Ascending aorta (tissue), 2 donors: ENCODE data around the gene NBAS. TPM values are rescaled to one million over a fixed set of nuclear protein-coding genes. Genes with fewer than 3 reads are reported as not detected.

ENCODE experiments used
- DNase-seq, 2 donors: peaks; one replicate each; pipeline ENCODE4 v3.0.0-alpha.2; 2019; ENCODE audit warnings: low spot score in 2 of 2
- H3K27ac ChIP-seq, 2 donors: fragments of 200-600 bp; sonication (generic); one replicate each; pipeline ENCODE4 v1.5.1; 2016 to 2017; ENCODE audit warnings: mild to moderate bottlenecking in 1 of 2
- H3K27me3 ChIP-seq: fragments of 200-600 bp; sonication (generic); one replicate; pipeline ENCODE4 v1.5.1; 2017
- H3K36me3 ChIP-seq, 2 donors: fragments of 200-600 bp; sonication (generic); one replicate each; pipeline ENCODE4 v1.5.1; 2016
- H3K4me1 ChIP-seq, 2 donors: fragments of 200-600 bp; sonication (generic); one replicate each; pipeline ENCODE4 v1.5.1; 2016 to 2017; ENCODE audit warnings: mild to moderate bottlenecking in 1 of 2
- H3K4me3 ChIP-seq, 2 donors: fragments of 200-600 bp; sonication (generic); one replicate each; pipeline ENCODE4 v1.5.1; 2016 to 2017; ENCODE audit warnings: mild to moderate bottlenecking in 1 of 2
- H3K9me3 ChIP-seq, 2 donors: fragments of 200-600 bp; sonication (generic); one replicate each; pipeline ENCODE4 v1.5.1; 2016
- CTCF ChIP-seq, 3 experiments: fragments of 200-600 bp in 2 of 3; fragments of 450-650 bp in 1 of 3; sonication (generic) in 2 of 3; IDR thresholded peaks; one replicate each; pipeline ENCODE4 v1.5.1; 2016 to 2019; ENCODE audit warnings: antibody characterized with exemption in 3 of 3, mild to moderate bottlenecking in 1 of 3, moderate library complexity in 1 of 3
- intact Hi-C: fragments of 100-400 bp; cut with DNase I; formaldehyde crosslinking; loops from one replicate; pipeline ENCODE4 v1.15.1; 2023
- total RNA-seq: library from RNA; depleted of rRNA; stranded (reverse); fragments of >200 nt; gene quantifications from one replicate; pipeline ENCODE4 v1.1.0, GENCODE V29; 2016

The NBAS gene
- total RNA-seq, 1 donor from 2014 or later: 37.1 TPM

GRCh38 chr2:15584767-15585469 lies 23.8 kb upstream of the NBAS start:
- no peak overlapping the region for H3K27ac ChIP-seq
- no peak for TF ChIP-seq CTCF (IDR thresholded peaks at IDR 0.05)
- H3K36me3 ChIP-seq: no peaks in the 10 kb centered on the region
- H3K4me3 ChIP-seq: no peak overlapping the region
- H3K9me3 ChIP-seq: no peaks in the 10 kb centered on the region
- no peaks in the 10 kb centered on the region for H3K27me3 ChIP-seq
- intact Hi-C loops: no loop called here
- H3K4me1 ChIP-seq: no peaks in the 10 kb centered on the region
- no peak for DNase-seq

- no peak overlapping the region for H3K27ac ChIP-seq
- no peaks in the 10 kb centered on the region for H3K36me3 ChIP-seq
- H3K27me3 ChIP-seq: no peaks in the 10 kb centered on the region
- TF ChIP-seq CTCF (IDR thresholded peaks at IDR 0.05): no peak
- no peaks in the 10 kb centered on the region for H3K9me3 ChIP-seq
- DNase-seq: no peak
- no peak overlapping the region for H3K4me3 ChIP-seq
- intact Hi-C loops: no loop called here
- H3K4me1 ChIP-seq: no peaks in the 10 kb centered on the region
Measured at GRCh38 chr2:15584316-15584715, 23.2 kb upstream of the NBAS start.

GRCh38 chr2:15583826-15584225 lies 22.7 kb upstream of the NBAS start:
- no peak for TF ChIP-seq CTCF (IDR thresholded peaks at IDR 0.05)
- H3K36me3 ChIP-seq: no peaks in the 10 kb centered on the region

GRCh38 chr2:15582710-15583357 lies 21.7 kb upstream of the NBAS start:
- Histone ChIP-seq H3K9me3 (no peaks in the 10 kb centered on the region), H3K4me1 (no peaks in the 10 kb centered on the region), H3K27me3 (no peaks in the 10 kb centered on the region), H3K36me3 (no peaks in the 10 kb centered on the region), H3K27ac (no peak overlapping the region), H3K4me3 (no peak overlapping the region)
- intact Hi-C loops: no loop called here
- no peak for TF ChIP-seq CTCF (IDR thresholded peaks at IDR 0.05)
- no peak for DNase-seq

More at GRCh38 chr2:15583826-15584225, 22.7 kb upstream of the NBAS start:
- Histone ChIP-seq H3K4me3 (no peak overlapping the region), H3K27ac (no peak overlapping the region), H3K27me3 (no peaks in the 10 kb centered on the region), H3K9me3 (no peaks in the 10 kb centered on the region), H3K4me1 (no peaks in the 10 kb centered on the region)
- no peak for DNase-seq
- intact Hi-C loops: no loop called here

- H3K27ac ChIP-seq: no peak overlapping the region
- H3K4me3 ChIP-seq: no peak overlapping the region
- no peak for TF ChIP-seq CTCF (IDR thresholded peaks at IDR 0.05)
- no peak for DNase-seq
- no peaks in the 10 kb centered on the region for H3K27me3 ChIP-seq
- no peaks in the 10 kb centered on the region for H3K4me1 ChIP-seq
- intact Hi-C loops: no loop called here
- no peaks in the 10 kb centered on the region for H3K36me3 ChIP-seq
- H3K9me3 ChIP-seq: no peaks in the 10 kb centered on the region
Measured at GRCh38 chr2:15580451-15580850, 19.3 kb upstream of the NBAS start.
